Cerebellar cortex (tissue), 1 donor: Measurements from ENCODE around the gene SHISA2.
A peak's percentile ranks its signal among the peaks of the same experiment; 100 is the strongest.

Experiments
- DNase-seq: peaks from one replicate; pipeline ENCODE4 v3.0.0-alpha.2; 2015; ENCODE audit warnings: low spot score

Gene SHISA2

GRCh38 chr13:26017932-26018665 lies 33.7 kb downstream of the SHISA2 start:
- DNase-seq: no peak

- DNase-seq: peak; percentile 88
Observed at GRCh38 chr13:26017196-26017921, 34.5 kb downstream of the SHISA2 start.

- no peak for DNase-seq
Observed at GRCh38 chr13:26016189-26016588, 35.6 kb downstream of the SHISA2 start.

GRCh38 chr13:26015271-26016125 lies 36.3 kb downstream of the SHISA2 start:
- DNase-seq: no peak

- DNase-seq: no peak
Observed at GRCh38 chr13:26012995-26013394, 38.8 kb downstream of the SHISA2 start.

GRCh38 chr13:26011996-26012821 lies 39.6 kb downstream of the SHISA2 start:
- DNase-seq: no peak

GRCh38 chr13:26011208-26011573 lies 40.6 kb downstream of the SHISA2 start:
- DNase-seq: no peak

- peak; percentile 61 for DNase-seq
Observed at GRCh38 chr13:26010487-26011207, 41.2 kb downstream of the SHISA2 start.

GRCh38 chr13:26007261-26008125 lies 44.3 kb downstream of the SHISA2 start:
- DNase-seq: no peak
